ENCODE results near the gene ZNRD2.

ZNRD2 gene

GRCh38 chr11:65576232-65576866 lies 6.1 kb downstream of the ZNRD2 start:
- Histone ChIP-seq H3K9ac (ENCODE audit: insufficient read length) (peak overlapping the region; percentile 82), H3K36me3 (ENCODE audit: insufficient read depth, low read length) (no peaks in the 10 kb centered on the region), H3K9me3 (ENCODE audit: low read depth, low read length) (no peaks in the 10 kb centered on the region), H3K27ac (no peak overlapping the region), H3K4me3 (peak overlapping the region; percentile 98)
- TF ChIP-seq FOXP2 (optimal IDR thresholded peaks at IDR 0.05; ENCODE audit: control extremely low read depth, extremely low read length, insufficient read depth), result no peak
- DNase-seq (ENCODE audit: low read depth, low spot score), result no peak

GRCh38 chr11:65576867-65577755 lies 6.8 kb downstream of the ZNRD2 start:
- DNase-seq (ENCODE audit: low read depth, low spot score), result no peak
- Histone ChIP-seq H3K9me3 (ENCODE audit: low read depth, low read length) (no peaks in the 10 kb centered on the region), H3K9ac (ENCODE audit: insufficient read length) (peak overlapping the region; percentile 82), H3K4me3 (peak overlapping the region; percentile 98), H3K36me3 (ENCODE audit: insufficient read depth, low read length) (no peaks in the 10 kb centered on the region), H3K27ac (no peak overlapping the region)
- TF ChIP-seq POLR2AphosphoS5 (IDR thresholded peaks at IDR 0.05; ENCODE audit: borderline replicate concordance, low read depth, low read length), result no peak
- TF ChIP-seq FOXP2 (optimal IDR thresholded peaks at IDR 0.05; ENCODE audit: control extremely low read depth, extremely low read length, insufficient read depth), result no peak
- TF ChIP-seq EZH2 (IDR thresholded peaks at IDR 0.05), result no peak

- Histone ChIP-seq H3K9me3 (ENCODE audit: low read depth, low read length) (no peaks in the 10 kb centered on the region), H3K36me3 (ENCODE audit: insufficient read depth, low read length) (no peaks in the 10 kb centered on the region), H3K27ac (no peak overlapping the region), H3K4me3 (no peak overlapping the region), H3K9ac (ENCODE audit: insufficient read length) (no peak overlapping the region)
- TF ChIP-seq POLR2AphosphoS5 (IDR thresholded peaks at IDR 0.05; ENCODE audit: borderline replicate concordance, low read depth, low read length) (no peak), FOXP2 (optimal IDR thresholded peaks at IDR 0.05; ENCODE audit: control extremely low read depth, extremely low read length, insufficient read depth) (no peak), EZH2 (IDR thresholded peaks at IDR 0.05) (no peak)
- no peak for DNase-seq (ENCODE audit: low read depth, low spot score)
These were observed 7.5 kb downstream of the ZNRD2 start for GRCh38 chr11:65577756-65578109.

GRCh38 chr11:65578134-65578533 lies 7.9 kb downstream of the ZNRD2 start:
- H3K4me3 ChIP-seq, result no peak overlapping the region
- H3K27ac ChIP-seq, result no peak overlapping the region
- H3K36me3 ChIP-seq (ENCODE audit: insufficient read depth, low read length), result no peaks in the 10 kb centered on the region
- no peaks in the 10 kb centered on the region for H3K9me3 ChIP-seq (ENCODE audit: low read depth, low read length)
- no peak for DNase-seq (ENCODE audit: low read depth, low spot score)
- TF ChIP-seq FOXP2 (optimal IDR thresholded peaks at IDR 0.05; ENCODE audit: control extremely low read depth, extremely low read length, insufficient read depth), result no peak
- TF ChIP-seq POLR2AphosphoS5 (IDR thresholded peaks at IDR 0.05; ENCODE audit: borderline replicate concordance, low read depth, low read length), result no peak
- TF ChIP-seq EZH2 (IDR thresholded peaks at IDR 0.05), result no peak
- H3K9ac ChIP-seq (ENCODE audit: insufficient read length), result no peak overlapping the region

- no peaks in the 10 kb centered on the region for H3K36me3 ChIP-seq (ENCODE audit: insufficient read depth, low read length)
- H3K27ac ChIP-seq, result no peak overlapping the region
- TF ChIP-seq FOXP2 (optimal IDR thresholded peaks at IDR 0.05; ENCODE audit: control extremely low read depth, extremely low read length, insufficient read depth), result no peak
- TF ChIP-seq POLR2AphosphoS5 (IDR thresholded peaks at IDR 0.05; ENCODE audit: borderline replicate concordance, low read depth, low read length), result no peak
- TF ChIP-seq EZH2 (IDR thresholded peaks at IDR 0.05), result no peak
- H3K9me3 ChIP-seq (ENCODE audit: low read depth, low read length), result no peaks in the 10 kb centered on the region
- no peak overlapping the region for H3K9ac ChIP-seq (ENCODE audit: insufficient read length)
- DNase-seq (ENCODE audit: low read depth, low spot score), result no peak
- no peak overlapping the region for H3K4me3 ChIP-seq
These were observed 8.4 kb downstream of the ZNRD2 start for GRCh38 chr11:65578667-65579066.

GRCh38 chr11:65579291-65579690 lies 9.0 kb downstream of the ZNRD2 start:
- no peak overlapping the region for H3K4me3 ChIP-seq
- H3K36me3 ChIP-seq (ENCODE audit: insufficient read depth, low read length), result no peaks in the 10 kb centered on the region
- no peak overlapping the region for H3K27ac ChIP-seq
- DNase-seq (ENCODE audit: low read depth, low spot score), result no peak
- no peak for TF ChIP-seq POLR2AphosphoS5 (IDR thresholded peaks at IDR 0.05; ENCODE audit: borderline replicate concordance, low read depth, low read length)
- no peak for TF ChIP-seq FOXP2 (optimal IDR thresholded peaks at IDR 0.05; ENCODE audit: control extremely low read depth, extremely low read length, insufficient read depth)
- no peak for TF ChIP-seq EZH2 (IDR thresholded peaks at IDR 0.05)
- H3K9ac ChIP-seq (ENCODE audit: insufficient read length), result no peak overlapping the region
- H3K9me3 ChIP-seq (ENCODE audit: low read depth, low read length), result no peaks in the 10 kb centered on the region

GRCh38 chr11:65580031-65580692 lies 9.9 kb downstream of the ZNRD2 start:
- no peak overlapping the region for H3K4me3 ChIP-seq
- TF ChIP-seq FOXP2 (optimal IDR thresholded peaks at IDR 0.05; ENCODE audit: control extremely low read depth, extremely low read length, insufficient read depth) (no peak), EZH2 (IDR thresholded peaks at IDR 0.05) (no peak), POLR2AphosphoS5 (IDR thresholded peaks at IDR 0.05; ENCODE audit: borderline replicate concordance, low read depth, low read length) (no peak)
- DNase-seq (ENCODE audit: low read depth, low spot score), result no peak
- H3K36me3 ChIP-seq (ENCODE audit: insufficient read depth, low read length), result no peaks in the 10 kb centered on the region
- H3K27ac ChIP-seq, result no peak overlapping the region
- H3K9me3 ChIP-seq (ENCODE audit: low read depth, low read length), result no peaks in the 10 kb centered on the region
- H3K9ac ChIP-seq (ENCODE audit: insufficient read length), result no peak overlapping the region

- no peak overlapping the region for H3K27ac ChIP-seq
- no peak for TF ChIP-seq EZH2 (IDR thresholded peaks at IDR 0.05)
- no peak for TF ChIP-seq POLR2AphosphoS5 (IDR thresholded peaks at IDR 0.05; ENCODE audit: borderline replicate concordance, low read depth, low read length)
- no peak for TF ChIP-seq FOXP2 (optimal IDR thresholded peaks at IDR 0.05; ENCODE audit: control extremely low read depth, extremely low read length, insufficient read depth)
- H3K4me3 ChIP-seq, result no peak overlapping the region
- H3K36me3 ChIP-seq (ENCODE audit: insufficient read depth, low read length), result no peaks in the 10 kb centered on the region
- no peak for DNase-seq (ENCODE audit: low read depth, low spot score)
- H3K9ac ChIP-seq (ENCODE audit: insufficient read length), result no peak overlapping the region
- H3K9me3 ChIP-seq (ENCODE audit: low read depth, low read length), result no peaks in the 10 kb centered on the region
These were observed 10.5 kb downstream of the ZNRD2 start for GRCh38 chr11:65580756-65581155.
